ENCODE measurements around the gene NUDT22.

- TF ChIP-seq CHD2 (IDR thresholded peaks at IDR 0.05; ENCODE audit: low read length, partially characterized antibody) (no peak), CTCF (IDR thresholded peaks at IDR 0.05) (no peak), CEBPB (IDR thresholded peaks at IDR 0.05) (no peak), POLR2AphosphoS2 (conservative IDR thresholded peaks at IDR 0.05; ENCODE audit: low read length) (no peak)
These were observed 16.6 kb upstream of the NUDT22 start for GRCh38 chr11:64209563-64209843.
